CD14-positive monocyte (primary cell): Measurements from ENCODE around the gene NATD1. TPM values are rescaled to one million over a fixed set of nuclear protein-coding genes. Genes with fewer than 3 reads are reported as not detected.

ENCODE experiments used
- DNase-seq, 3 donors: peaks; one replicate each; pipeline ENCODE4 v3.0.0-alpha.2; 2011 to 2022
- H2AFZ ChIP-seq: 2 replicates; pipeline ENCODE4 v1.6.0; 2012; ENCODE audit warnings: mild to moderate bottlenecking, low read depth, low read length, inconsistent platforms; ENCODE audit not compliant: insufficient read depth, poor library complexity, severe bottlenecking
- H3K27ac ChIP-seq, 2 donors: 1 replicate in 1 of 2; 2 replicates in 1 of 2; pipeline ENCODE4 v1.5.1; 2012 to 2013; ENCODE audit warnings: low read length in 2 of 2, control low read depth in 1 of 2, inconsistent platforms in 1 of 2, low read depth in 1 of 2, mild to moderate bottlenecking in 1 of 2
- H3K27me3 ChIP-seq, 2 donors: one replicate each; pipeline versions ENCODE4 v1.6.0 to v1.6.1; 2011 to 2013; ENCODE audit warnings: low read length in 2 of 2; ENCODE audit not compliant: control insufficient read depth in 2 of 2, insufficient read depth in 2 of 2
- H3K36me3 ChIP-seq, 2 donors: replicated peaks in 1 of 2; 1 replicate in 1 of 2; 2 replicates in 1 of 2; pipeline versions ENCODE4 v1.5.1 to v1.6.1; 2012 to 2013; ENCODE audit warnings: low read length in 2 of 2, control low read depth in 1 of 2, inconsistent platforms in 1 of 2, mild to moderate bottlenecking in 1 of 2; ENCODE audit not compliant: insufficient read depth in 2 of 2, control insufficient read depth in 1 of 2
- H3K4me1 ChIP-seq, 2 donors: 1 replicate in 1 of 2; 2 replicates in 1 of 2; pipeline versions ENCODE4 v1.5.1 to v1.6.1; 2012 to 2013; ENCODE audit warnings: low read length in 2 of 2, control low read depth in 1 of 2, inconsistent platforms in 1 of 2, mild to moderate bottlenecking in 1 of 2, moderate library complexity in 1 of 2; ENCODE audit not compliant: insufficient read depth in 2 of 2, control insufficient read depth in 1 of 2
- H3K4me2 ChIP-seq: replicated peaks from 2 replicates; pipeline ENCODE3; 2012; ENCODE audit warnings: low read length, moderate library complexity, mild to moderate bottlenecking; ENCODE audit not compliant: poor library complexity, severe bottlenecking; ENCODE audit errors: extremely low read depth
- H3K4me3 ChIP-seq, 3 experiments: fragments of 200-600 bp in 1 of 3; sonication (generic) in 1 of 3; replicated peaks in 1 of 3; 1 replicate in 2 of 3; 2 replicates in 1 of 3; pipeline ENCODE4 v1.5.1; 2011 to 2013; ENCODE audit warnings: low read length in 3 of 3, mild to moderate bottlenecking in 3 of 3, control low read depth in 2 of 3, low read depth in 2 of 3, inconsistent platforms in 1 of 3, moderate library complexity in 1 of 3
- H3K79me2 ChIP-seq: 2 replicates; pipeline ENCODE4 v1.6.0; 2012; ENCODE audit warnings: mild to moderate bottlenecking, control low read depth, inconsistent platforms, low read length, moderate library complexity; ENCODE audit not compliant: insufficient read depth
- H3K9ac ChIP-seq: 2 replicates; pipeline ENCODE4 v1.6.0; 2017; ENCODE audit warnings: low read length, mild to moderate bottlenecking; ENCODE audit not compliant: insufficient read depth, poor library complexity, severe bottlenecking
- H3K9me3 ChIP-seq, 2 donors: replicated peaks in 1 of 2; 1 replicate in 1 of 2; 2 replicates in 1 of 2; pipeline versions ENCODE4 v1.5.1 to v1.6.1; 2012 to 2013; ENCODE audit warnings: low read length in 2 of 2, control low read depth in 1 of 2; ENCODE audit not compliant: control insufficient read depth in 1 of 2, insufficient read depth in 1 of 2
- H4K20me1 ChIP-seq: 2 replicates; pipeline ENCODE4 v1.6.0; 2012; ENCODE audit warnings: mild to moderate bottlenecking, low read length, control low read depth, moderate library complexity; ENCODE audit not compliant: insufficient read depth
- H3K27ac Mint-ChIP-seq, 7 donors: one replicate each; pipeline ENCODE4 v1.8.0; 2020; ENCODE audit warnings: mild to moderate bottlenecking in 7 of 7, mixed read lengths in 7 of 7, moderate library complexity in 6 of 7, inconsistent platforms in 2 of 7
- H3K27me3 Mint-ChIP-seq, 3 donors: one replicate each; pipeline ENCODE4 v1.8.0; 2021 to 2022; ENCODE audit warnings: low read depth in 3 of 3, mild to moderate bottlenecking in 3 of 3, mixed read lengths in 3 of 3, moderate library complexity in 3 of 3, inconsistent platforms in 1 of 3
- H3K36me3 Mint-ChIP-seq, 2 donors: one replicate each; pipeline ENCODE4 v1.8.0; 2020; ENCODE audit warnings: mixed read lengths in 2 of 2, inconsistent platforms in 1 of 2, mild to moderate bottlenecking in 1 of 2
- H3K4me1 Mint-ChIP-seq: one replicate; pipeline ENCODE4 v1.8.0; 2020; ENCODE audit warnings: mild to moderate bottlenecking, mixed read lengths
- H3K4me3 Mint-ChIP-seq, 2 donors: one replicate each; pipeline ENCODE4 v1.8.0; 2020; ENCODE audit warnings: mild to moderate bottlenecking in 2 of 2, mixed read lengths in 2 of 2, moderate library complexity in 1 of 2
- H3K9me3 Mint-ChIP-seq, 7 donors: one replicate each; pipeline ENCODE4 v1.8.0; 2020 to 2022; ENCODE audit warnings: mixed read lengths in 7 of 7, mild to moderate bottlenecking in 6 of 7, moderate library complexity in 6 of 7, inconsistent platforms in 2 of 7
- CTCF ChIP-seq: fragments of 200-600 bp; IDR thresholded peaks from one replicate; pipeline ENCODE4 v1.8.0; 2022; ENCODE audit warnings: antibody characterized with exemption, mild to moderate bottlenecking
- WGBS: methylation state at CpG from one replicate; pipeline ENCODE4 v1.1.5; 2013; ENCODE audit warnings: missing lambda C conversion rate; ENCODE audit not compliant: insufficient coverage; 5-methylcytosine and 5-hydroxymethylcytosine counted together
- intact Hi-C, 2 donors: fragments of 100-400 bp; cut with micrococcal nuclease; formaldehyde crosslinking; loops; one replicate each; pipeline versions ENCODE4 v1.15.0 to v1.15.1; 2023
- polyA plus RNA-seq, 3 donors: library from polyadenylated mRNA; depleted of rRNA in 1 of 3; unstranded in 2 of 3; stranded (reverse) in 1 of 3; fragments of 300-500 nt in 2 of 3; fragments of >200 nt in 1 of 3; fragmentation: Illumina TruSeq in 2 of 3; gene quantifications; 1 replicate in 2 of 3; 2 replicates in 1 of 3; pipeline ENCODE4 v1.2.3, GENCODE V29; 2012 to 2021

The NATD1 gene
- polyA plus RNA-seq, 3 donors = 3.0 to 13.6 (median 3.8) TPM

- intact Hi-C loops = no loop called here
- H3K27ac Mint-ChIP-seq = peak overlapping the region in 1 of 7 donors; percentile 8
Observed at GRCh38 chr17:21223086-21223485, 30.1 kb downstream of the NATD1 start.

GRCh38 chr17:21218831-21219380 is 34.3 kb downstream of the NATD1 start:
- Mint-ChIP-seq H3K36me3 (peaks cover 32 to 45% of the 10 kb centered on the region in 2 donors), H3K4me3 (no peak overlapping the region), H3K9me3 (peaks cover 0 to 9% (median 6%) of the 10 kb centered on the region in 7 donors), H3K4me1 (peaks cover 47% of the 10 kb centered on the region), H3K27ac (peak overlapping the region in 2 of 7 donors; percentile 49 to 52), H3K27me3 (peaks cover 0 to 2% (median 0%) of the 10 kb centered on the region in 3 donors)
- peaks cover 0 to 8% of the 10 kb centered on the region in 2 donors for H3K9me3 ChIP-seq
- peaks cover 3 to 40% of the 10 kb centered on the region in 2 donors for H3K36me3 ChIP-seq
- DNase-seq = no peak
- H2AFZ ChIP-seq = no peak overlapping the region
- intact Hi-C loops = loop anchor here in 1 of 2 donors (5.0 kb wide), 1 partner anchor 92 kb away; the partner anchor contains the start of gene DHRS7B
- peaks cover under 1% of the 10 kb centered on the region for H4K20me1 ChIP-seq
- peak overlapping the region in 1 of 2 donors; percentile 47 for H3K27ac ChIP-seq
- H3K4me1 ChIP-seq = peaks cover 25 to 44% of the 10 kb centered on the region in 2 donors
- no peak for TF ChIP-seq CTCF
- no peak overlapping the region for H3K4me3 ChIP-seq
- H3K79me2 ChIP-seq = peaks cover 68% of the 10 kb centered on the region
- whole genome bisulfite sequencing = 100% methylated on average over 1 of the region's 3 CpGs
- no peaks in the 10 kb centered on the region for H3K27me3 ChIP-seq
- no peak overlapping the region for H3K9ac ChIP-seq
- H3K4me2 ChIP-seq = peak overlapping the region; percentile 28

More at GRCh38 chr17:21223086-21223485, 30.1 kb downstream of the NATD1 start:
- H3K4me2 ChIP-seq = no peak overlapping the region
- H3K27ac ChIP-seq = no peak overlapping the region
- no peak for DNase-seq
- peaks cover 25 to 32% of the 10 kb centered on the region in 2 donors for H3K36me3 Mint-ChIP-seq
- H3K27me3 Mint-ChIP-seq = peaks cover 0 to 3% (median 0%) of the 10 kb centered on the region in 3 donors
- H3K4me1 ChIP-seq = peaks cover 20 to 33% of the 10 kb centered on the region in 2 donors
- no peak overlapping the region for H3K4me3 Mint-ChIP-seq
- H3K4me1 Mint-ChIP-seq = peaks cover 38% of the 10 kb centered on the region
- H3K9me3 ChIP-seq = peaks cover 0 to 8% of the 10 kb centered on the region in 2 donors
- H3K4me3 ChIP-seq = no peak overlapping the region
- peaks cover 29% of the 10 kb centered on the region for H3K79me2 ChIP-seq
- H3K36me3 ChIP-seq = peaks cover 3 to 34% of the 10 kb centered on the region in 2 donors
- H3K9ac ChIP-seq = no peak overlapping the region
- H4K20me1 ChIP-seq = no peaks in the 10 kb centered on the region
- no peaks in the 10 kb centered on the region for H3K27me3 ChIP-seq
- peaks cover 0 to 11% (median 6%) of the 10 kb centered on the region in 7 donors for H3K9me3 Mint-ChIP-seq
- 94% methylated on average over 4 of the region's 6 CpGs for WGBS
- TF ChIP-seq CTCF = no peak
- no peak overlapping the region for H2AFZ ChIP-seq
